Caco-2 (cell line): Measurements from ENCODE around the gene PLXNB2. TPM values are rescaled to one million over a fixed set of nuclear protein-coding genes. Genes with fewer than 3 reads are reported as not detected.

Experiments
- BruUV-seq: library from RNA; stranded (reverse); fragments of 400-500 nt; replicated peaks from 2 replicates; lab custom pipeline; 2021; lab: Mats Ljungman, UMichigan
- CTCF ChIA-PET: fragments of 300-600 bp; sonication (Branson Sonifier 250); formaldehyde crosslinking; loops from one replicate; lab custom pipeline; 2022; ENCODE audit warnings: antibody characterized with exemption; lab: Charles Lee
- POLR2A ChIA-PET: fragments of 300-600 bp; sonication (Branson Sonifier 250); formaldehyde crosslinking; loops from one replicate; lab custom pipeline; 2022; ENCODE audit warnings: antibody characterized with exemption; lab: Charles Lee
- DNase-seq, 2 experiments: peaks; one replicate each; pipeline versions ENCODE4 v3.0.0 to v3.0.0-alpha.2; 2020 to 2022
- H3K27me3 ChIP-seq: replicated peaks from 2 replicates; pipeline ENCODE4 v1.6.0; 2011; ENCODE audit warnings: low read length; ENCODE audit not compliant: control insufficient read depth, insufficient read depth
- H3K36me3 ChIP-seq: 2 replicates; pipeline ENCODE4 v1.5.1; 2011; ENCODE audit warnings: low read length; ENCODE audit not compliant: control insufficient read depth, insufficient read depth
- H3K4me1 ChIP-seq: fragments of 250-450 bp; sonication (Bioruptor Pico); 2 replicates; pipeline ENCODE4 v1.5.1; 2020; ENCODE audit warnings: mild to moderate bottlenecking
- H3K4me3 ChIP-seq: 2 replicates; pipeline ENCODE4 v1.5.1; 2011; ENCODE audit warnings: low read depth, mild to moderate bottlenecking, control low read depth, low read length
- H3K9me3 ChIP-seq: fragments of 250-450 bp; sonication (Bioruptor Pico); 2 replicates; pipeline ENCODE4 v1.5.1; 2020; ENCODE audit warnings: mild to moderate bottlenecking, moderate library complexity
- H3K27ac Mint-ChIP-seq: one replicate; pipeline ENCODE4 v1.8.0; 2022; ENCODE audit warnings: mixed read lengths; ENCODE audit not compliant: unreplicated experiment
- H3K27me3 Mint-ChIP-seq: one replicate; pipeline ENCODE4 v1.8.0; 2022; ENCODE audit warnings: mixed read lengths; ENCODE audit not compliant: insufficient read depth, unreplicated experiment
- H3K36me3 Mint-ChIP-seq: one replicate; pipeline ENCODE4 v1.8.0; 2022; ENCODE audit warnings: mild to moderate bottlenecking, mixed read lengths; ENCODE audit not compliant: insufficient read depth, unreplicated experiment
- H3K4me1 Mint-ChIP-seq: one replicate; pipeline ENCODE4 v1.8.0; 2022; ENCODE audit warnings: low read depth, mixed read lengths; ENCODE audit not compliant: unreplicated experiment
- H3K4me3 Mint-ChIP-seq: one replicate; pipeline ENCODE4 v1.8.0; 2022; ENCODE audit warnings: mild to moderate bottlenecking, moderate library complexity, mixed read lengths; ENCODE audit not compliant: unreplicated experiment
- H3K9me3 Mint-ChIP-seq: one replicate; pipeline ENCODE4 v1.8.0; 2022; ENCODE audit warnings: mixed read lengths; ENCODE audit not compliant: unreplicated experiment
- CTCF ChIP-seq, 2 experiments: fragments of 200-600 bp in 1 of 2; IDR thresholded peaks; 1 replicate in 1 of 2; 2 replicates in 1 of 2; pipeline versions ENCODE4 v1.5.1 to v1.8.0; 2011 to 2022; ENCODE audit warnings: antibody characterized with exemption in 1 of 2, control low read depth in 1 of 2, inconsistent platforms in 1 of 2, low read depth in 1 of 2, low read length in 1 of 2, mild to moderate bottlenecking in 1 of 2, moderate library complexity in 1 of 2; ENCODE audit not compliant: insufficient read depth in 1 of 2, severe bottlenecking in 1 of 2, unreplicated experiment in 1 of 2
- intact Hi-C: fragments of 100-400 bp; cut with micrococcal nuclease; formaldehyde crosslinking; loops from one replicate; pipeline ENCODE4 v1.10.0; 2022; ENCODE audit not compliant: unreplicated experiment
- total RNA-seq: library from RNA; stranded (reverse); gene quantifications from 2 replicates; pipeline ENCODE4 v1.2.3, GENCODE V29; 2022

PLXNB2 gene
- total RNA-seq, 1 experiment from 2014 or later = 260 TPM

- Mint-ChIP-seq H3K27ac (no peak overlapping the region), H3K36me3 (peaks cover 71% of the 10 kb centered on the region), H3K4me1 (no peaks in the 10 kb centered on the region), H3K27me3 (no peaks in the 10 kb centered on the region), H3K4me3 (no peak overlapping the region), H3K9me3 (no peaks in the 10 kb centered on the region)
- Histone ChIP-seq H3K4me3 (no peak overlapping the region), H3K4me1 (peaks cover 18% of the 10 kb centered on the region), H3K36me3 (peaks cover 14% of the 10 kb centered on the region), H3K9me3 (no peaks in the 10 kb centered on the region), H3K27me3 (no peaks in the 10 kb centered on the region)
- intact Hi-C loops = no loop called here
- BruUV-seq = no TSS peak
- no peak for DNase-seq
- POLR2A ChIA-PET = no interaction called here
- no peak for TF ChIP-seq CTCF (IDR thresholded peaks at IDR 0.05; ENCODE audit: insufficient read depth in 1 of 2, low read depth in 1 of 2, low read length in 1 of 2, severe bottlenecking in 1 of 2, unreplicated experiment in 1 of 2)
- CTCF ChIA-PET = no interaction called here
These were observed 27.3 kb downstream of the PLXNB2 start for GRCh38 chr22:50280022-50280707.

- intact Hi-C loops = no loop called here
- H3K36me3 Mint-ChIP-seq = peaks cover 68% of the 10 kb centered on the region
These were observed 28.4 kb downstream of the PLXNB2 start for GRCh38 chr22:50278956-50279619.

GRCh38 chr22:50278461-50278860 lies 29.0 kb downstream of the PLXNB2 start:
- Mint-ChIP-seq H3K27me3 (no peaks in the 10 kb centered on the region), H3K4me1 (no peaks in the 10 kb centered on the region), H3K27ac (no peak overlapping the region), H3K4me3 (no peak overlapping the region), H3K9me3 (no peaks in the 10 kb centered on the region), H3K36me3 (peaks cover 66% of the 10 kb centered on the region)
- no peak for TF ChIP-seq CTCF (IDR thresholded peaks at IDR 0.05; ENCODE audit: insufficient read depth in 1 of 2, low read depth in 1 of 2, low read length in 1 of 2, severe bottlenecking in 1 of 2, unreplicated experiment in 1 of 2)
- H3K4me3 ChIP-seq = no peak overlapping the region
- DNase-seq = no peak
- intact Hi-C loops = no loop called here
- ChIA-PET CTCF (no interaction called here), POLR2A (no interaction called here)
- H3K9me3 ChIP-seq = no peaks in the 10 kb centered on the region
- peaks cover 18% of the 10 kb centered on the region for H3K4me1 ChIP-seq
- peaks cover 16% of the 10 kb centered on the region for H3K36me3 ChIP-seq
- H3K27me3 ChIP-seq = no peaks in the 10 kb centered on the region
- no TSS peak for BruUV-seq

More at GRCh38 chr22:50278956-50279619, 28.4 kb downstream of the PLXNB2 start:
- no peak for TF ChIP-seq CTCF (IDR thresholded peaks at IDR 0.05; ENCODE audit: insufficient read depth in 1 of 2, low read depth in 1 of 2, low read length in 1 of 2, severe bottlenecking in 1 of 2, unreplicated experiment in 1 of 2)
- Histone ChIP-seq H3K9me3 (no peaks in the 10 kb centered on the region), H3K4me3 (no peak overlapping the region), H3K4me1 (peaks cover 18% of the 10 kb centered on the region), H3K36me3 (peaks cover 16% of the 10 kb centered on the region), H3K27me3 (no peaks in the 10 kb centered on the region)
- CTCF ChIA-PET = no interaction called here
- no peak overlapping the region for H3K27ac Mint-ChIP-seq
- BruUV-seq = no TSS peak
- no peaks in the 10 kb centered on the region for H3K27me3 Mint-ChIP-seq
- H3K4me1 Mint-ChIP-seq = no peaks in the 10 kb centered on the region
- no peak overlapping the region for H3K4me3 Mint-ChIP-seq
- POLR2A ChIA-PET = no interaction called here
- no peaks in the 10 kb centered on the region for H3K9me3 Mint-ChIP-seq
- DNase-seq = no peak
